ENCODE results near the gene GLP2R.

GLP2R gene

GRCh38 chr17:9825641-9826150 is at the start of gene GLP2R:
TSS of gene GLP2R (plus strand) at chr17:9825924. CDS start at chr17:9826064, 140 bp downstream.
- no peak for TF ChIP-seq GATA3 (IDR thresholded peaks at IDR 0.05; ENCODE audit: low read depth, low read length)
- TF ChIP-seq GATA2 (IDR thresholded peaks at IDR 0.05; ENCODE audit: low read depth, low read length), result no peak

- TF ChIP-seq GATA2 (IDR thresholded peaks at IDR 0.05; ENCODE audit: low read depth, low read length) (no peak), GATA3 (IDR thresholded peaks at IDR 0.05; ENCODE audit: low read depth, low read length) (no peak)
Observed at GRCh38 chr17:9776911-9777310, 48.8 kb upstream of the GLP2R start.

GRCh38 chr17:9780552-9780951 is 45.2 kb upstream of the GLP2R start:
- no peak for TF ChIP-seq GATA3 (IDR thresholded peaks at IDR 0.05; ENCODE audit: low read depth, low read length)
- no peak for TF ChIP-seq GATA2 (IDR thresholded peaks at IDR 0.05; ENCODE audit: low read depth, low read length)

GRCh38 chr17:9783050-9783449 is 42.7 kb upstream of the GLP2R start:
- TF ChIP-seq GATA3 (IDR thresholded peaks at IDR 0.05; ENCODE audit: low read depth, low read length), result no peak
- TF ChIP-seq GATA2 (IDR thresholded peaks at IDR 0.05; ENCODE audit: low read depth, low read length), result no peak

GRCh38 chr17:9784544-9784943 is 41.2 kb upstream of the GLP2R start:
- no peak for TF ChIP-seq GATA2 (IDR thresholded peaks at IDR 0.05; ENCODE audit: low read depth, low read length)
- TF ChIP-seq GATA3 (IDR thresholded peaks at IDR 0.05; ENCODE audit: low read depth, low read length), result no peak

GRCh38 chr17:9788601-9789000 is 37.1 kb upstream of the GLP2R start:
- TF ChIP-seq GATA3 (IDR thresholded peaks at IDR 0.05; ENCODE audit: low read depth, low read length) (no peak), GATA2 (IDR thresholded peaks at IDR 0.05; ENCODE audit: low read depth, low read length) (no peak)

GRCh38 chr17:9790316-9790715 is 35.4 kb upstream of the GLP2R start:
- TF ChIP-seq GATA3 (IDR thresholded peaks at IDR 0.05; ENCODE audit: low read depth, low read length) (no peak), GATA2 (IDR thresholded peaks at IDR 0.05; ENCODE audit: low read depth, low read length) (no peak)

- TF ChIP-seq GATA3 (IDR thresholded peaks at IDR 0.05; ENCODE audit: low read depth, low read length) (no peak), GATA2 (IDR thresholded peaks at IDR 0.05; ENCODE audit: low read depth, low read length) (no peak)
Observed at GRCh38 chr17:9790889-9791876, 34.5 kb upstream of the GLP2R start, which contains the start of gene DHRS7C. TSS of gene DHRS7C (minus strand) at chr17:9791592. CDS start at chr17:9791284, 308 bp downstream.

- TF ChIP-seq GATA2 (IDR thresholded peaks at IDR 0.05; ENCODE audit: low read depth, low read length) (no peak), GATA3 (IDR thresholded peaks at IDR 0.05; ENCODE audit: low read depth, low read length) (no peak)
Observed at GRCh38 chr17:9792181-9792840, 33.4 kb upstream of the GLP2R start.

GRCh38 chr17:9798008-9798407 is 27.7 kb upstream of the GLP2R start:
- TF ChIP-seq GATA3 (IDR thresholded peaks at IDR 0.05; ENCODE audit: low read depth, low read length) (no peak), GATA2 (IDR thresholded peaks at IDR 0.05; ENCODE audit: low read depth, low read length) (no peak)

- no peak for TF ChIP-seq GATA2 (IDR thresholded peaks at IDR 0.05; ENCODE audit: low read depth, low read length)
Observed at GRCh38 chr17:9798724-9799123, 27.0 kb upstream of the GLP2R start.

- TF ChIP-seq GATA2 (IDR thresholded peaks at IDR 0.05; ENCODE audit: low read depth, low read length) (no peak), GATA3 (IDR thresholded peaks at IDR 0.05; ENCODE audit: low read depth, low read length) (no peak)
Observed at GRCh38 chr17:9801505-9801904, 24.2 kb upstream of the GLP2R start.

- TF ChIP-seq GATA3 (IDR thresholded peaks at IDR 0.05; ENCODE audit: low read depth, low read length), result no peak
- no peak for TF ChIP-seq GATA2 (IDR thresholded peaks at IDR 0.05; ENCODE audit: low read depth, low read length)
Observed at GRCh38 chr17:9802294-9802693, 23.4 kb upstream of the GLP2R start.

- TF ChIP-seq GATA2 (IDR thresholded peaks at IDR 0.05; ENCODE audit: low read depth, low read length) (no peak), GATA3 (IDR thresholded peaks at IDR 0.05; ENCODE audit: low read depth, low read length) (no peak)
Observed at GRCh38 chr17:9802697-9803096, 23.0 kb upstream of the GLP2R start.
